Erythroblast (primary cell): ENCODE measurements around the gene ZGLP1.

ENCODE experiments used
- GATA1 ChIP-seq: IDR thresholded peaks from 2 replicates; pipeline ENCODE4 v1.6.1; 2011; ENCODE audit warnings: low read depth, mild to moderate bottlenecking, control low read depth, low read length, moderate library complexity
- POLR2A ChIP-seq: IDR thresholded peaks from 2 replicates; pipeline ENCODE4 v1.6.1; 2011; ENCODE audit warnings: mild to moderate bottlenecking, low read length

GRCh38 chr19:10343495-10343894 is 33.9 kb upstream of the ZGLP1 start:
- TF ChIP-seq POLR2A (no peak), GATA1 (no peak)
